ENCODE data around the gene TEC. TPM values are rescaled to one million over a fixed set of nuclear protein-coding genes. Genes with fewer than 3 reads are reported as not detected.
"Not testable (repeated sequence)": the region's sequence is repeated elsewhere in the genome, so short reads cannot be mapped to it uniquely, and the experiment has no call there.

TEC gene
- total and polyA plus RNA-seq, 10 donors: 1.9 to 15.3 (median 7.2) TPM

DNA sequence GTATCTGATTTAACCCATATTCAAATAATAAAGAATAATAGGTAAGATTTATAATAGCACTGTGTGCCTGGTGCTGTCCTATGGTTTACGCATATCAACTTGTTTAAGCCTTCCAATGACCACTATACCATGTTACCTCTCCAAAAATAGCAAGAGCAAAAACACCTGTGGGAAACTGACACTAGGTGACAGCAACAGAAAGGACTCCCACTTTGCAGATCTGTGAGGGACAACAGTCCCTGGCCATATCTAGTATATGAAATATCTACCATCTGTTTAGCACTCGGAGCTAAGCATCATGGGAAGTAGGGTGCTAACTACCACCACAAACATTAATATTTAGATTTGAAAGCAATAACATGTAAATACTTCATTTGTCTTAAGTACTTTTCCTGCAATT lies 79.9 kb downstream of the TEC start:
- no peak overlapping the region for H3K27ac ChIP-seq
- 47 to 99% (median 71%) methylated on average over 2 of the region's 2 CpGs for WGBS, 5 donors
- no peak for DNase-seq
- no peaks in the 10 kb centered on the region for H3K9me3 ChIP-seq
- H3K4me3 ChIP-seq: no peak overlapping the region
- peaks cover 0 to 23% (median 3%) of the 10 kb centered on the region in 6 donors for H3K4me1 ChIP-seq
- H3K36me3 ChIP-seq: no peaks in the 10 kb centered on the region
- TF ChIP-seq POLR2A (IDR thresholded peaks at IDR 0.05) (no peak), POLR2AphosphoS5 (IDR thresholded peaks at IDR 0.05) (no peak)
- TF ChIP-seq, protein P1, sequence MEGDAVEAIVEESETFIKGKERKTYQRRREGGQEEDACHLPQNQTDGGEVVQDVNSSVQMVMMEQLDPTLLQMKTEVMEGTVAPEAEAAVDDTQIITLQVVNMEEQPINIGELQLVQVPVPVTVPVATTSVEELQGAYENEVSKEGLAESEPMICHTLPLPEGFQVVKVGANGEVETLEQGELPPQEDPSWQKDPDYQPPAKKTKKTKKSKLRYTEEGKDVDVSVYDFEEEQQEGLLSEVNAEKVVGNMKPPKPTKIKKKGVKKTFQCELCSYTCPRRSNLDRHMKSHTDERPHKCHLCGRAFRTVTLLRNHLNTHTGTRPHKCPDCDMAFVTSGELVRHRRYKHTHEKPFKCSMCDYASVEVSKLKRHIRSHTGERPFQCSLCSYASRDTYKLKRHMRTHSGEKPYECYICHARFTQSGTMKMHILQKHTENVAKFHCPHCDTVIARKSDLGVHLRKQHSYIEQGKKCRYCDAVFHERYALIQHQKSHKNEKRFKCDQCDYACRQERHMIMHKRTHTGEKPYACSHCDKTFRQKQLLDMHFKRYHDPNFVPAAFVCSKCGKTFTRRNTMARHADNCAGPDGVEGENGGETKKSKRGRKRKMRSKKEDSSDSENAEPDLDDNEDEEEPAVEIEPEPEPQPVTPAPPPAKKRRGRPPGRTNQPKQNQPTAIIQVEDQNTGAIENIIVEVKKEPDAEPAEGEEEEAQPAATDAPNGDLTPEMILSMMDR (IDR thresholded peaks at IDR 0.05 in 8 of 11, conservative IDR thresholded peaks at IDR 0.05 in 3 of 11): no peak
- intact Hi-C loops (cut with DNase I; ENCODE audit: low total_unique reads): no loop called here
- H3K27me3 ChIP-seq (replicated peaks in 1 of 7): no peaks in the 10 kb centered on the region

DNA sequence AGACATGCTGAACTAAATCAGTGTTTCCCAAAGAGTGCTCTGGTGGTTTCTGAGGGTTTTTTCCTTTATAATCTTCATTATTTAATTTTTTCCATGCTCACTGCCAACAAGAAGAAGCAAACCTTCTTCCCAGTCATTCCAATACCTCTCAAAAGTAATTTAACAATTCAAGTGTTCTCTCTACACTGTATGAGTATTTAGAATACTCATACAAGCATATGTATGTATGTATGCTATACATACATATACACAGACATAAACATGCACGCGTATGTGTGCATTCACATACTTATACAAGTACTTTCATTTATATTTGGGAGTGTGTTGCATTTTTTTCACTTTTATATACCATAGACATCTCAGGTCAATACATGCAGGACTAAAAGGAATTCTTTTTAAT lies 81.2 kb downstream of the TEC start:
- intact Hi-C loops (cut with DNase I; ENCODE audit: low total_unique reads): no loop called here
- Histone ChIP-seq H3K27ac (no peak overlapping the region), H3K4me1 (peaks cover 0 to 13% (median 3%) of the 10 kb centered on the region in 6 donors), H3K4me3 (no peak overlapping the region), H3K27me3 (replicated peaks in 1 of 7) (no peaks in the 10 kb centered on the region), H3K36me3 (no peaks in the 10 kb centered on the region), H3K9me3 (no peaks in the 10 kb centered on the region)
- WGBS, 5 donors: 97 to 100% (median 98%) methylated on average over 2 of the region's 2 CpGs
- TF ChIP-seq, protein P1 (IDR thresholded peaks at IDR 0.05 in 8 of 11, conservative IDR thresholded peaks at IDR 0.05 in 3 of 11): no peak
- TF ChIP-seq POLR2AphosphoS5 (IDR thresholded peaks at IDR 0.05) (no peak), POLR2A (IDR thresholded peaks at IDR 0.05) (no peak)
- no peak for DNase-seq

DNA sequence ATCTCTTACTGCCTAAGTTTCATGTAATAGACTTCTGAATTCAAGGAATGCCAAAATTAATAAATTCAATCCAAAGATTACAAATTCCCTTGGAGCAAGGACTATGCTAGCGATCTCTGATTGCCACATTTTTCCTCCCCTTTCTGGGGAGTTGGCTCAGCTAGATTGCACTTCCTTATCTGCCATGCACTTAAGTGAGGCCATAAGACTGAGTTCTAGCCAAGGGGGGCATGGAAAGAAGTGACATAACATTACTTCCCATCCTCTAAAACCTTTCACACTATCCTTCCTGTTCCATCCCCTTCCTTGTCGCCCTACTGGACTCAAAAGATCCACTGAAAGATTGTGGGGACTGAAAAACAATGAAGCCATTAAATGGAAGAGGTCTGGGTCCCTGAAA lies 81.8 kb downstream of the TEC start:
- no peak for DNase-seq
- TF ChIP-seq POLR2AphosphoS5 (IDR thresholded peaks at IDR 0.05) (no peak), POLR2A (IDR thresholded peaks at IDR 0.05) (no peak)
- TF ChIP-seq, protein P1 (IDR thresholded peaks at IDR 0.05 in 8 of 11, conservative IDR thresholded peaks at IDR 0.05 in 3 of 11): no peak
- no peaks in the 10 kb centered on the region for H3K27me3 ChIP-seq (replicated peaks in 1 of 7)
- no peaks in the 10 kb centered on the region for H3K9me3 ChIP-seq
- 23 to 68% (median 28%) methylated on average over 2 of the region's 2 CpGs for WGBS, 5 donors
- no peak overlapping the region for H3K4me3 ChIP-seq
- no peaks in the 10 kb centered on the region for H3K36me3 ChIP-seq
- intact Hi-C loops (cut with DNase I; ENCODE audit: low total_unique reads): no loop called here
- no peak overlapping the region for H3K27ac ChIP-seq
- H3K4me1 ChIP-seq: peaks cover 0 to 7% (median 3%) of the 10 kb centered on the region in 6 donors

DNA sequence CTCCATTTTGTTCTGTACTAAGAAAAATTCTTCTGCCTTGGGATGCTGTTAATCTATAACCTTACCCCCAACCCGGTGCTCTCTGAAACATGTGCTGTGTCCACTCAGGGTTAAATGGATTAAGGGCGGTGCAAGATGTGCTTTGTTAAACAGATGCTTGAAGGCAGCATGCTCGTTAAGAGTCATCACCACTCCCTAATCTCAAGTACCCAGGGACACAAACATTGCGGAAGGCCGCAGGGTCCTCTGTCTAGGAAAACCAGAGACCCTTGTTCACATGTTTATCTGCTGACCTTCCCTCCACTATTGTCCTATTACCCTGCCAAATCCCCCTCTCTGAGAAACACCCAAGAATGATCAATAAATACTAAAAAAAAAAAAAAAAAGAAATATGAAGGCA lies 82.6 kb downstream of the TEC start:
- H3K36me3 ChIP-seq; H3K27me3 ChIP-seq (replicated peaks in 1 of 7); DNase-seq; H3K4me1 ChIP-seq; H3K27ac ChIP-seq; intact Hi-C loops (cut with DNase I; ENCODE audit: low total_unique reads); H3K9me3 ChIP-seq; H3K4me3 ChIP-seq: not testable (repeated sequence)
- 73 to 94% (median 77%) methylated on average over 2 to 4 of the region's 5 CpGs for WGBS, 5 donors

DNA sequence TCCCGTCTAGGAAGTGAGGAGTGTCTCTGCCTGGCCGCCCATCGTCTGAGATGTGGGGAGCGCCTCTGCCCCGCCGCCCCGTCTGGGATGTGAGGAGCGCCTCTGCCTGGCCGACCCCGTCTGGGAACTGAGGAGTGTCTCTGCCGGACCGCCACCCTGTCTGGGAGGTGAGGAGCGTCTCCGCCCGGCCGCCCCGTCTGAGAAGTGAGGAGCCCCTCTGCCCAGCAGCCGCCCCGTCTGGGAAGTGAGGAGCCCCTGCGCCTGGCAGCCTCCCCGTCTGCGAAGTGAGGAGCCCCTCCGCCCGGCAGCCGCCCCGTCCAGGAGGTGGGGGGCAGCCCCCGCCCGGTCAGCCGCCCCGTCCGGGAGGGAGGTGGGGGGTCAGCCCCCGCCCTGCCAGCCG lies 83.2 kb downstream of the TEC start:
- H3K4me1 ChIP-seq; DNase-seq; H3K4me3 ChIP-seq; intact Hi-C loops (cut with DNase I; ENCODE audit: low total_unique reads); H3K9me3 ChIP-seq; H3K36me3 ChIP-seq; H3K27ac ChIP-seq; H3K27me3 ChIP-seq (replicated peaks in 1 of 7): not testable (repeated sequence)
- 95 to 97% (median 97%) methylated on average over 19 to 33 of the region's 33 CpGs for WGBS, 5 donors

Measured in spleen (tissue), 11 donors.